Activated T-helper 1 cell treated with anti-CD3 and anti-CD28 coated beads, Interleukin-12 subunit alpha, Interleukin-12 subunit beta, Interleukin-2, Interleukin-4 antibody, amounts not matched to agents 30 ng/mL and 10 ng/mL and 1 ng/mL, durations not matched to agents 14 hours and 24 hours and 36 hours (primary cell): ENCODE results near the gene CPNE4. TPM values are rescaled to one million over a fixed set of nuclear protein-coding genes. Genes with fewer than 3 reads are reported as not detected.
A peak's percentile ranks its signal among the peaks of the same experiment; 100 is the strongest.

ENCODE experiments used
- DNase-seq: peaks from one replicate; pipeline ENCODE4 v3.0.0; 2021; ENCODE audit warnings: low spot score
- H3K27ac Mint-ChIP-seq: one replicate; pipeline ENCODE4 v1.8.0; 2021; ENCODE audit warnings: mild to moderate bottlenecking, mixed read lengths
- H3K27me3 Mint-ChIP-seq: one replicate; pipeline ENCODE4 v1.8.0; 2022; ENCODE audit warnings: mild to moderate bottlenecking, moderate library complexity, mixed read lengths; ENCODE audit not compliant: insufficient read depth
- H3K36me3 Mint-ChIP-seq: one replicate; pipeline ENCODE4 v1.8.0; 2021; ENCODE audit warnings: low read depth, mixed read lengths
- H3K4me1 Mint-ChIP-seq: one replicate; pipeline ENCODE4 v1.8.0; 2021; ENCODE audit warnings: low read depth, mixed read lengths
- H3K4me3 Mint-ChIP-seq: one replicate; pipeline ENCODE4 v1.8.0; 2021; ENCODE audit warnings: mild to moderate bottlenecking, moderate library complexity, mixed read lengths
- H3K9me3 Mint-ChIP-seq: one replicate; pipeline ENCODE4 v1.8.0; 2021; ENCODE audit warnings: mixed read lengths
- intact Hi-C: fragments of 100-400 bp; cut with micrococcal nuclease; formaldehyde crosslinking; loops from one replicate; pipeline ENCODE4 v1.15.1; 2024
- total RNA-seq: library from RNA; stranded (reverse); gene quantifications from 2 replicates; pipeline ENCODE4 v1.2.3, GENCODE V29; 2022

The CPNE4 gene
- total RNA-seq, 1 donor from 2014 or later, result not detected

DNA sequence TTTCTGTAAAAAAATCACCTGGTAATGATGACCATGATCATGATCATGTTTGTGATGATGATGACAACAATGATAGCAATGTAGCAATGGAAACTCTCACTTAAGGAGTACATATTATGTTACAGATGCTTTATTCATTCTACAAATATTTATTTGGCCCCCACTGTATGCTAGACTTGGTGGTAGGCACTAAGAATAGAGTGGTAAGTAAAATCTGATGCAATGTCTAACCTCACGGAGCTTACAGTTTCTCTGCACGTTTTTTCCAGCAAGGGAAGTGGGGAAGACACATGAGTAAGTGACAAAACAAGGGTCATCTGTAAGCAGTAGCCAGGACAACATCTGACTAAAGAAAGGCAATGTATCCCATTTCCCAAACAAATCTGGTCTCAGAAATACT lies 332.7 kb downstream of the CPNE4 start:
- DNase-seq, result no peak
- Mint-ChIP-seq H3K9me3 (no peaks in the 10 kb centered on the region), H3K4me3 (no peak overlapping the region), H3K27ac (no peak overlapping the region), H3K4me1 (no peaks in the 10 kb centered on the region), H3K27me3 (peaks cover 3% of the 10 kb centered on the region), H3K36me3 (no peaks in the 10 kb centered on the region)
- intact Hi-C loops, result no loop called here

DNA sequence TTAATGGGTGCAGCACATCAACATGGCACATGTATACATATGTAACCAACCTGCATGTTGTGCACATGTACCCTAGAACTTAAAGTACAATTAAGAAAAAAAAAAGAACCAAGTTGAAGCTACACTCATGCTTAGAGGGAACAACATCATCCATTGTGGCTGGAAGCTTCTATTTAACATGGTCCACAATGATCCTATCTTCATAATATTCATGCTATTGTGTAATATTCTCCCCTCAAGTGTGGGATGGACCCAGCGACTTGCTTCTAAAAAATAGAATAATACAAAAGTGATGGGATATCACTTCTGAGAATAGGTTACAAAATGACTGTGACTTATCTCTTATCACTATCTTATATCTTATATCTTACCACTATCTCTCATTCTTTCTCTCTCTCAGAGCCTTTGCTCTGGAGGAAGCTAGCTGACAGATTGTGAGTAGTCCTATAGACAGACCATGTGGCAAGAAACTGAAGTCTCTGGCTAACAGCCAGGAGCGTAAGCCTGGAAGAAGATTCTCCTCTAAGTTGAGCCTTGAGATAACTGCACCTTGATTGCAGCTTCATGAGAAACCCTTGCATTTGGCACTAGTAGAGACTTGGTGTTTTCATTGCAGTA lies 333.6 kb downstream of the CPNE4 start:
- Mint-ChIP-seq H3K36me3 (no peaks in the 10 kb centered on the region), H3K4me3 (no peak overlapping the region), H3K27ac (no peak overlapping the region), H3K9me3 (no peaks in the 10 kb centered on the region), H3K27me3 (peaks cover 2% of the 10 kb centered on the region), H3K4me1 (no peaks in the 10 kb centered on the region)
- intact Hi-C loops, result no loop called here
- DNase-seq, result no peak

DNA sequence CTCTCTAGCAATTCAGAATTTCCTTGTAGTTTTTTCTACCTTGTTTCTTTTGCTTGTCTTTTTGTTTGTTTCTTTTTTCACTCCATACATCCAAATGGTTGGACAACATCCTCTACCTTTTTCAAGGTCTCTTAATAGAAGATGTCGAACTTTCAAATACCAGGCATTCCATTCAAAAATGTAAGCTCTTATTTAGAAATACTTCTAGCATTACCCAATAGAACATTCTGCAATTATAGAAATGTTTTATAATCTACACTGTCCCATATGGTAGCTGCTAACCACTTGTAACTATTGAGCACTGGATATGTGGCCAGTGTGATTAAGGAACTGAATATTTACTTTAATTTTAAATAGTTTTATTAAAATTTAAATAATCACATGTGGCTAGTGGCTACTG lies 335.8 kb downstream of the CPNE4 start:
- intact Hi-C loops, result no loop called here
- Mint-ChIP-seq H3K4me3 (no peak overlapping the region), H3K36me3 (no peaks in the 10 kb centered on the region)

DNA sequence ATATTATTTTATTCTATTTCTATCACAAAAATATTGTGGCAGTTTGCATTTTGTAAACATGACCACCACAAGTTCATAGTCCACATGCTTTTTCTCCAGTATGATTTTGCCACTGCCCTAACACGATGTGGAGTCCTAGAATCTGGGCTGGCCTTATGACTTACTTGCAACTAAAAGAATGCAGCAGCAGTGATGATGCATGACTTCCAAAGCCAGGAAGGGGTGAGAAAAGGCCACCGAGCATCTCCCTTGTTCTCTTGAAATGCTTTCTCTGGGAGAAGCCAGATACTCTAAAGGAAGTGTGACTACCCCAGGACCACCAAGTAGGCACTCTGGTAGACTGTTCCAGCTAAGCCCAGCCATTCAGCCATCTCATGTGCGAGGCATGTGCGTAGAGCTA lies 340.4 kb downstream of the CPNE4 start:
- H3K4me1 Mint-ChIP-seq, result no peaks in the 10 kb centered on the region
- no peak for DNase-seq
- intact Hi-C loops, result no loop called here
- H3K4me3 Mint-ChIP-seq, result no peak overlapping the region
- no peaks in the 10 kb centered on the region for H3K36me3 Mint-ChIP-seq
- H3K9me3 Mint-ChIP-seq, result no peaks in the 10 kb centered on the region
- H3K27me3 Mint-ChIP-seq, result no peaks in the 10 kb centered on the region
- no peak overlapping the region for H3K27ac Mint-ChIP-seq

More for the DNA sequence above, 335.8 kb downstream of the CPNE4 start:
- Mint-ChIP-seq H3K4me1 (no peaks in the 10 kb centered on the region), H3K27me3 (no peaks in the 10 kb centered on the region), H3K9me3 (no peaks in the 10 kb centered on the region), H3K27ac (no peak overlapping the region)
- no peak for DNase-seq

DNA sequence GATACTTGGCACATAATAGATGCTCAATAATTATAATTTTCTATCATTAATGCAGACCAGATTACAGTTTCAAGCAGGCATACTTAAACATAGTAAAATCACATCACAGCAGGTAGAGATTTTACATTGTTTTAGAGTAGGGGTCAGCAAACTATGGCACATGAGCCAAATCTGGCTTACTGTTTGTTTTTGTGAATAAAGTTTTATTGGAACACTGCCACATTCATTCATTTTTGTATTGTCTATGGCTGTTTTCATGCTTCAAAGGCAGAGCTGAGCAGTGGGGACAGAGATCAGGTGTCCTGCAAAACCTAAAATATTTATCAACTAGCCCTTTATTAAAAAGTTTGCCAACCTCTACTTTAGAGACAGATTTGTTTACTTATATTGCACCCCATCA lies 342.5 kb downstream of the CPNE4 start:
- no peaks in the 10 kb centered on the region for H3K9me3 Mint-ChIP-seq
- peaks cover 7% of the 10 kb centered on the region for H3K4me1 Mint-ChIP-seq
- DNase-seq, result no peak
- intact Hi-C loops, result no loop called here
- no peaks in the 10 kb centered on the region for H3K36me3 Mint-ChIP-seq
- no peak overlapping the region for H3K4me3 Mint-ChIP-seq
- H3K27me3 Mint-ChIP-seq, result peaks cover 2% of the 10 kb centered on the region
- H3K27ac Mint-ChIP-seq, result no peak overlapping the region

DNA sequence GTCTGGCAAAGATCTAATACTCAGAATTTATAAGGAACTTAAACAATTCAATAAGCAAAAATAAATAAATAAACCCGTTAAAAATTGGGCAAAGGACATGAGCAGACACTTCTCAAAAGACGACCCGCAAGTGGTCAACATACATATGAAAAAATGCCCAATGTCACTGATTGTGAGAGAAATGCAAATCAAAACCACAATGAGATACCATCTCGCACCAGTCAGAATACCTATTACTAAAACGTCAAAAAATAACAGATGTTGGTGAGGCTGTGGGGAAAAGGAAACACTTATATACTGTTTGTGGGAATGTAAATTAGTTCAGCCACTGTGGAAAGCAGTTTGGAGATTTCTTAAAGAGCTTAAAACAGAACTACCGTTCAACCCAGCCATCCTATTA lies 344.0 kb downstream of the CPNE4 start:
- no peak for DNase-seq
- Mint-ChIP-seq H3K4me3 (no peak overlapping the region), H3K9me3 (no peaks in the 10 kb centered on the region), H3K27ac (no peak overlapping the region), H3K36me3 (no peaks in the 10 kb centered on the region), H3K27me3 (peaks cover 2% of the 10 kb centered on the region), H3K4me1 (peaks cover 7% of the 10 kb centered on the region)
- intact Hi-C loops, result no loop called here

DNA sequence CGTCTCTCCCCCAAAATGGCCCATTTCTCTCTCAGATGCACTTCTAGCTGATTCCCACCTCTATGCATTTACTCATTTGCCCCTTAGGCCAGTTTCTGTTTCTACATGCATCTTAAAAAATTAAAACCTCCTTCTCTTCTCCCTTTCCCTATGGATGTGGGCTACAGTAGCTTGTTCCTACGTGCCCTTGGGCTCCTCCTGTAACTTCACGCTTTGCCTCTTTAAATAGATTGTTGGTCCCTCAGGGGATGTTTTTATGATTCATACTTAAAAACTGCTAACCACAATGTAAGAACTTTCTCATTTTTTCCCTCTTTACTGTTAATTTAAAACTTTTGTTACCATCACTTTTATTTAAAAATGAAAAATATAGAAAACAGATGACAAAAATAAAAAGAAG lies 346.4 kb downstream of the CPNE4 start:
- no peak for DNase-seq
- H3K27me3 Mint-ChIP-seq, result peaks cover 5% of the 10 kb centered on the region
- intact Hi-C loops, result no loop called here
- no peak overlapping the region for H3K4me3 Mint-ChIP-seq
- H3K9me3 Mint-ChIP-seq, result no peaks in the 10 kb centered on the region
- H3K4me1 Mint-ChIP-seq, result peaks cover 7% of the 10 kb centered on the region
- H3K36me3 Mint-ChIP-seq, result no peaks in the 10 kb centered on the region
- H3K27ac Mint-ChIP-seq, result peak overlapping the region; percentile 8

DNA sequence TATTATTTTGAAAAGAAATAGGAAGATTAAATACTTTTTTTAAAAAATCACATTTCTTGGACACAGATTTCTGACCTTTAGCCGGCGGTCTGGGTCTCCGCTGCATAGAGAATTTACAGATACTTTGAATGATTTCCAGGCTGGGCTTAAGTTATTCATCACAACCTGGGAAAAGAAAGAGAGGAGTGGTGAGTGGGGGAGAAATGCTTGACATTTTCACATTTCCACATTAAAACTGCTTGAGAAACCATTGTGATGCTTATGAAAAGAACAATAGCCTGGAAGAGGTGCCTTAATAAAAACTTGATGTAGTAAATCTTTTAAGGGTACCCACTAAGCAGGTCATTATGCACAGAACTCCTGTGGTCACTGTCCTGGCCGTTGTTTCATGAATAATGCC lies 365.2 kb downstream of the CPNE4 start:
- H3K27me3 Mint-ChIP-seq, result peaks cover 2% of the 10 kb centered on the region
- intact Hi-C loops, result no loop called here
- DNase-seq, result no peak
- no peak overlapping the region for H3K27ac Mint-ChIP-seq
- H3K4me1 Mint-ChIP-seq, result no peaks in the 10 kb centered on the region
- H3K4me3 Mint-ChIP-seq, result no peak overlapping the region
- no peaks in the 10 kb centered on the region for H3K9me3 Mint-ChIP-seq
- H3K36me3 Mint-ChIP-seq, result no peaks in the 10 kb centered on the region

DNA sequence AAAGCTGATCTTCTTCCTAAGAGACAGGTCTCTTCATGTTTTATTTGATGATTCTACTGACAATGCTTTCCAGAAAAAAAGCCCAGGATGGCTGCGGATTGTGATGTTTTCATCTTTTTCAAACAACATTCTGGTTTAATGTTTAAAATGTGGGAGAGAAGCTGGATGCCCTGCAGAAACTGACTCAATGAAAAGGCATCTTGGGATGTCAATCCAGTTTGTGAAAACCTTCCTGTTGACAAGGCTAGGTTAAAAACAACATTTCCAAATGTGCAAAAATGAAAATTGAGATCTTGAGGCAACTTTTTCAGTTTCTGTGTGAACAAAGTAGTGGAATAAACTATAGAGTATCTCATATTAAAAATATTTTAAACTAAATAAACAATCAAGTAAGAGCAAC lies 376.0 kb downstream of the CPNE4 start:
- DNase-seq, result no peak
- H3K36me3 Mint-ChIP-seq, result no peaks in the 10 kb centered on the region
- H3K9me3 Mint-ChIP-seq, result peaks cover 3% of the 10 kb centered on the region
- H3K4me1 Mint-ChIP-seq, result no peaks in the 10 kb centered on the region
- H3K4me3 Mint-ChIP-seq, result no peak overlapping the region
- H3K27me3 Mint-ChIP-seq, result no peaks in the 10 kb centered on the region
- intact Hi-C loops, result no loop called here
- H3K27ac Mint-ChIP-seq, result no peak overlapping the region

DNA sequence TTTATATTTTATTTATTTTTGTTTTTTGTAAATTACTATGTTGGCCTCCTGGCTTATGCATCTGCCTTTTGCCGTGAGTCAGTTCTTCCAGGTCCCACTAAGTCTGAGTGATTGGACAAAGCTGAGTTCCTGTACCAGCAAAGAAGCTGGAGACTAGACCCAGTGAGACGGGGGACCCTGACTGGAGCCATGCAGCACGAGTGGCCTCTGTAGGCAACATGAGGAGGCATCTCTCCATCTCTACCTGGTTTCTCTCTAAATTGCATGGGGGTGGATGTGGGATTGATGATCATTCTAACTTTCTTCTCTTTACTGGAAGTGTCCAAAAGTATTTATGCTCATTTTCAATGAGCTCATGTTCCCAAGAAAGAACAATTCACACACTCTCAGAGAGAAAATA lies 376.7 kb downstream of the CPNE4 start:
- no peak overlapping the region for H3K4me3 Mint-ChIP-seq
- peaks cover 3% of the 10 kb centered on the region for H3K9me3 Mint-ChIP-seq
- H3K27ac Mint-ChIP-seq, result no peak overlapping the region
- no peak for DNase-seq
- no peaks in the 10 kb centered on the region for H3K4me1 Mint-ChIP-seq
- intact Hi-C loops, result no loop called here
- H3K36me3 Mint-ChIP-seq, result no peaks in the 10 kb centered on the region
- H3K27me3 Mint-ChIP-seq, result no peaks in the 10 kb centered on the region

DNA sequence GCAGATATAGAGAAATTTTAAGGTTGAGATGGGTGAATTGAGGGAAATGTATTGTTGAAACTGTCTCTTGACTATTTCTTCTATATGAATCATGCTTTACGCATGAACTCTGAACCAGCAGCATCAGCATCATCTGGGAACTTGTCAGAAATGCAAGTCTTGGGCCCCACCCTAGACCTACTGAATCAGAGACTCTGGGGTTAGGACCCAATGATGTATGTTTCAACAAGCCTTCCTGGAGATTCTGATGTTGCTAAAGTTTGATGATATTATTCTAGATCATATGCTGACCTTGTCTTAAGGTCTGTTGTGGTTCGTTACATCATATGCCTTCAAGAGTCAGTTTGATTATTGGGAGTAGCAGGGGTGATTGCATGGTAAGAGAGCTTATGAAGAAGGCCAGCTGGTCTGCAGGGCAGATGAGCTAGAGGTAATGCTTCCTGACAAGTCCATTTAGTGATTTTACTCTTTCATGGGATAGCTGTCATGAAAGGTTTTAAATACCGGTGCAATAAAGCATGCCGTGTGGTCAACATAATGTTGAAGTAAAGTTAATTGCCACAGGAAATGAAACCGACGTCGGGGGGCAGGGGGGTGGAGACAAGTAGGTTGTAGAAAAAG lies 379.6 kb downstream of the CPNE4 start:
- intact Hi-C loops, result no loop called here
- Mint-ChIP-seq H3K9me3 (no peaks in the 10 kb centered on the region), H3K4me3 (no peak overlapping the region), H3K27ac (no peak overlapping the region), H3K27me3 (no peaks in the 10 kb centered on the region), H3K4me1 (no peaks in the 10 kb centered on the region), H3K36me3 (no peaks in the 10 kb centered on the region)
- DNase-seq, result no peak

DNA sequence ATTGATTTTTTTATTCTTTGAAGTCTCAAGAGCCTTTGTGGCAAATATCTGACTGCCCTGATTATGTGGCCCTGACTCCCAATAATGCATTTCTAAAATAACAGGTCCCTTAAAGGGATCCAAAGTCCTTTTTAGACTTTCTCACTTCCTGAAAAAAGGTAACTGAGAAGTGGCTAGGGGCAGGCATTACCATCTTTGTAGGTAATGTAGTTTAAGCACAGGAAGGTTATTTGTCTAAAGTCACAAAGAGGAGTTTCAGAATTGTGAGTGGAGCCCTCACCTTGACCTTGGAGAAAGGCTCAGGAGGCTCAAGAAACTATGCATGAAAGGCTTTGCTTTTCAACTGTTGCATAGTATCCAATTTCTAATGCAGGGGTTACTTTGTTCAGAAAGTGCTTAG lies 389.2 kb downstream of the CPNE4 start:
- Mint-ChIP-seq H3K27me3 (no peaks in the 10 kb centered on the region), H3K4me3 (no peak overlapping the region), H3K27ac (no peak overlapping the region), H3K4me1 (no peaks in the 10 kb centered on the region), H3K36me3 (no peaks in the 10 kb centered on the region), H3K9me3 (no peaks in the 10 kb centered on the region)
- DNase-seq, result no peak
- intact Hi-C loops, result no loop called here

DNA sequence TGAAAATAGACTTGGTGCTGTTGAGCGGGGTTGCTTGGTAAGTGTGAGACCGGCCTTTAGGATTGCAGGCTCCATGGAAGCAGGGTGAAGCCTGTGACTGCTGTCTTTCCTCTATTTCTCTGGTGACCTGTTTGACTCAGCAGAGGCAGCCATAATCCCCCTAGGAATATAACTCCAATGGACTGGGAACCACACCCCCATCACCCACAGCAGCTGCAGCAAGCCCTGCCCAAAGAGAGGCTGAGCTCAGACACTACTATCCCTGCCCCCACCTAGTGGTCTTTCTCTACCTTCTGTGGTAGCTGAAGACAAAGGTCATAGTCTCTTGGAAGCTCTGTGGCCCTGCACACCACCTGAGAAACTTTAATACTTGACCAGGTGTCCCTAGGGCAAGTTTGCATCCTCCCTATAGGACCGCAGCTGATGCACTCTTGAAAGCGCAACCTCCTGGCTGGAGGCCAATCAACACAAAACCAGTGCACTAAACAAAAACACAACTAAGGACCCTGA lies 398.5 kb downstream of the CPNE4 start:
- intact Hi-C loops, result no loop called here
- no peaks in the 10 kb centered on the region for H3K4me1 Mint-ChIP-seq
- H3K27me3 Mint-ChIP-seq, result peaks cover 7% of the 10 kb centered on the region
- no peak for DNase-seq
- H3K9me3 Mint-ChIP-seq, result no peaks in the 10 kb centered on the region
- no peak overlapping the region for H3K4me3 Mint-ChIP-seq
- H3K27ac Mint-ChIP-seq, result no peak overlapping the region
- H3K36me3 Mint-ChIP-seq, result no peaks in the 10 kb centered on the region

DNA sequence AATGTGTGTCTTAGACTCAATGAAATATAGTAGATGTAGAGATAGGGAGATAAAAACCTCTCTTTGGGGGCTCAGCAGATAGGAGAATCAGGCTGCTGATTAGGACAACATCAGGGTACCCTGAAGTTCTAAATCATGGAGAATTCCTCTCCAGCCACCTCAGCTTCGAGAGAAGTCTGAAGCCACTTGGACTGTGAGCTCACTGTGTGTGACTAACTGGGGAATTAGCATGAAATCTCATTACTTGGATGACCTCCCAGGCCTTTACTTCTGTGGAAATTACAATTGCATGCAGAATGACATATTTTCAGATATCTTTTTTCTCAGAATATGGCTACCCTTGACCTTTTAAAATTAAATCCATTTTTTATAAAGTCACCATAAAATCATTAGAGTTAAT lies 404.0 kb downstream of the CPNE4 start:
- Mint-ChIP-seq H3K9me3 (no peaks in the 10 kb centered on the region), H3K27ac (no peak overlapping the region), H3K4me1 (no peaks in the 10 kb centered on the region), H3K27me3 (peaks cover 6% of the 10 kb centered on the region), H3K36me3 (no peaks in the 10 kb centered on the region), H3K4me3 (no peak overlapping the region)
- no peak for DNase-seq
- intact Hi-C loops, result no loop called here
